Measurements from ENCODE around the gene ATCAY. TPM values are rescaled to one million over a fixed set of nuclear protein-coding genes. Genes with fewer than 3 reads are reported as not detected.

The ATCAY gene
- total RNA-seq, result 0.04 TPM
- polyA plus RNA-seq (ENCODE audit: insufficient read depth in 1 of 8, insufficient read length in 8 of 8, low replicate concordance in 1 of 8), result under 1 TPM; 0.06 to 0.78 (median 0.24) TPM
- long read RNA-seq, donor 1, partial matches to known transcripts, result 723 of 920 reads
- long read RNA-seq, donor 1, other reads (novel, unspliced or antisense), result 197 of 920 reads
- long read RNA-seq, donor 2, result 0 reads
- long read RNA-seq, donor 3, partial matches to known transcripts, result 6 of 26 reads
- long read RNA-seq, donor 3, other reads (novel, unspliced or antisense), result 20 of 26 reads
- long read RNA-seq, donor 4, partial matches to known transcripts, result 0 of 9 reads
- long read RNA-seq, donor 4, other reads (novel, unspliced or antisense), result 9 of 9 reads
- long read RNA-seq, donor 5, result 0 reads
- long read RNA-seq, donor 6, result 0 reads
- long read RNA-seq, donor 7, result 0 reads
- long read RNA-seq, donor 8, result 0 reads
- long read RNA-seq, donor 9, result 0 reads
- long read RNA-seq, donor 10, result 0 reads
- long read RNA-seq, donor 11, result 0 reads

DNA sequence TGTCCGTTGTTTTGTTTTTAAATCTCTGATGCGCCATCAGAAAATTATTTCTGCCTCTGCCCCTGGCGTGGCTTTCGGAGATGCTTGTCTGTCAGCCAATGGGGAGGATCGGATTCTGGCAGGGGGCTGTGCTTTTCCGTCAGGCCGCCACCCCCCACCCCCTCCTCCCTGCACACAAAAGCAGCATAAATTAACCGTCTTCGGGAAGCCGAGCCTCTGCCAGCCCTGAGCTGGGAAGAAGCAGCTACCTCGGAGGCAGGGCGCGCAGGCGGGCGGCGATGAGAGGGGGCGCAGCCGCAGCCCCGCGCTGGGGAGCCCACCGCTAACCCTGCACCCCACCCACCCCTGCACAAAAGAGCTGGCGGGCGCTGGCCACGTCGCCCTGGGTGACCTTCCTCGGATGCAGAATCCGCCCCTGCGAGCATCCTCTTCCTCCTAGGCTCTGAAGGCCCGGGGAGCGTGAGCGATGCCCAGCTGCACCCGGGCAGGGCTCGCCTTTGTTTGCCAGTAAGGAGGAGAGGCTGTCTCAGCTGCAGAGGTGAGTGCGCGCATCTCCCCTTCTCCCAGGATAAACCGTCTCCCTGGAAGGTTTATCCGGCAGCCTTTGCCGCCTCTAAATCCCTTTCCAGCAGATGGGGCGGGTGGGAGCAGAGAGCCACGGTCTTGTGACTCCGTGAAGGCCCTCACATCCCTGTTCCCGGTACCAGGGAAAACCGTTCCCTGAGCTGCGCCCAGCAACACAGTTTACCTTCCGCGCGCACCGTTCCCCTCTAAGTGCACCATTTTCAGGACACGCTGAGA, at the start of gene ATCAY:
Gene ATCAY, plus strand, starts transcription at position 215 of the 801 bp plus-strand sequence. CDS start 5,083 bp downstream, outside the sequence.
- H3K4me1 ChIP-seq (ENCODE audit: control insufficient read depth, insufficient read depth, low read length), result no peaks in the 10 kb centered on the region

GRCh38 chr19:3831601-3832000, 48.9 kb upstream of the ATCAY start:
- Histone ChIP-seq H3K27ac (ENCODE audit: low read length) (no peak overlapping the region), H3K36me3 (ENCODE audit: control insufficient read depth, insufficient read depth, low read length) (no peaks in the 10 kb centered on the region), H3K4me3 (ENCODE audit: low read length) (no peak overlapping the region), H3K4me1 (ENCODE audit: control insufficient read depth, insufficient read depth, low read length) (peaks cover 12% of the 10 kb centered on the region), H3K27me3 (ENCODE audit: control insufficient read depth, insufficient read depth, low read length) (peaks cover 6% of the 10 kb centered on the region), H3K9me3 (replicated peaks; ENCODE audit: control insufficient read depth, low read depth, low read length) (no peaks in the 10 kb centered on the region)
- 60% methylated on average over 13 of the region's 19 CpGs for WGBS (ENCODE audit: insufficient coverage)
- no peak for DNase-seq

More for the DNA sequence above, at the start of gene ATCAY:
- DNase-seq, result no peak
- H3K4me3 ChIP-seq (ENCODE audit: low read length), result no peak within 1 kb of the TSS
- WGBS (ENCODE audit: insufficient coverage), result 1% methylated on average over 37 of the region's 49 CpGs
- no peaks in the 10 kb centered on the region for H3K36me3 ChIP-seq (ENCODE audit: control insufficient read depth, insufficient read depth, low read length)
- no peaks in the 10 kb centered on the region for H3K9me3 ChIP-seq (replicated peaks; ENCODE audit: control insufficient read depth, low read depth, low read length)
- no peak within 1 kb of the TSS for H3K27ac ChIP-seq (ENCODE audit: low read length)
- H3K27me3 ChIP-seq (ENCODE audit: control insufficient read depth, insufficient read depth, low read length), result peaks cover 43% of the 10 kb centered on the region

DNA sequence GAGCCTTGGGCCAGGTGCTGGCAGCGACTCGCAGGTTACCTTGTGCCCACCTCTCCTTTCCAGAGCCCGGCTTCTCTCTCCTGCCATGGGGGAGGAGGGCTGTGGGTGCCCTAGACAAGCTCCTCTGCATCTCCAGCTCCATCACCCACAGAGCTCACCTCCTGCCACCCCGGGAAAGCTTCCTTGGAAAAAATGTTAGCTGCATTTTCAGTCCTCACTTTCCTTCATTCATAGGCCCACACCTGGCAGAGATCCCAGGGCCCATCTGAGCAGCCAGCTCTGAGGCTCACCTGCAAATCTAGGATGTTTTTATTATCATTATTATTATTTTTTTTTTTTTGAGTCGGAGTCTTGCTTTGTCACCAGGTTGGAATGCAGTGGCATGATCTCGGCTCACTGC, 48.5 kb upstream of the ATCAY start:
- Histone ChIP-seq H3K36me3 (ENCODE audit: control insufficient read depth, insufficient read depth, low read length) (no peaks in the 10 kb centered on the region), H3K9me3 (replicated peaks; ENCODE audit: control insufficient read depth, low read depth, low read length) (no peaks in the 10 kb centered on the region), H3K27me3 (ENCODE audit: control insufficient read depth, insufficient read depth, low read length) (peaks cover 6% of the 10 kb centered on the region), H3K4me3 (ENCODE audit: low read length) (no peak overlapping the region), H3K4me1 (ENCODE audit: control insufficient read depth, insufficient read depth, low read length) (peaks cover 12% of the 10 kb centered on the region), H3K27ac (ENCODE audit: low read length) (no peak overlapping the region)
- no peak for DNase-seq
- 83% methylated on average over 1 of the region's 6 CpGs for WGBS (ENCODE audit: insufficient coverage)

- Histone ChIP-seq H3K9me3 (replicated peaks; ENCODE audit: control insufficient read depth, low read depth, low read length) (no peaks in the 10 kb centered on the region), H3K27me3 (ENCODE audit: control insufficient read depth, insufficient read depth, low read length) (peaks cover 6% of the 10 kb centered on the region)
Measured at GRCh38 chr19:3833578-3834348, 46.7 kb upstream of the ATCAY start.

DNA sequence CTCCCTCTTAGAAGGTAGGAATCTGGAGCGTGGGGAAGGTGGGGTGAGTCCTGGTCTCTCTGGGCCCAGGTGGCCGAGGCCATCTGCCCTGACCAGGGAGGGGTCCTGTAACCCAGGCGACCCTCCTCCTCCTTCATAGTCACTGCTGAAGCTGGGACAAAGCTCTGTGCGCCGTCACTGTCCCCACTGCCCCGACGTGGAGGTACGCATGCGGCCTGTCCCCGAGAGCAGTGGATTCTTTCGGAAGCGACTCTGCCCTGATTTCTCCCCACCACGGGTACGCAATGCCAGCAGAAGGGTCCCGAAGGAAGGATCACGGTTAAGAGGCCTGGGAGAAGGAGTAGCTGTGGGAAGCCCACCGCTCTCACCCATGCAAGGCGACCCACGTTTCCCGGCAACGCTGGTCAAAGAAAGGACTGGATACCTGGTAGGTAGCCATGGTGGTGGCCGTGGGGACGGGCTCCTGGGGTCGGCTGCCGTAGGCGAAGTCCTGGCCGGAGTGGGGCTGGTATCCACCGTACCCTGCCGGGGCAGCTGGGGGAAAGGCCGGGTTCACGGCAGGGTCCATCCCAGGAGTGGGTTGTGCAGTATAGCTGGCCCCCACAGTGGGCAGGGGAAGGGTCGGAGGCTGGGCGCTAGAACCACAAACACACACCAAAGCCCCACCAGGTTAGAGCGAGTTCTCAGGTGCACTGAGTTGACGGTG, 46.0 kb upstream of the ATCAY start:
- Histone ChIP-seq H3K27ac (ENCODE audit: low read length) (no peak overlapping the region), H3K36me3 (ENCODE audit: control insufficient read depth, insufficient read depth, low read length) (no peaks in the 10 kb centered on the region), H3K4me1 (ENCODE audit: control insufficient read depth, insufficient read depth, low read length) (peaks cover 12% of the 10 kb centered on the region), H3K9me3 (replicated peaks; ENCODE audit: control insufficient read depth, low read depth, low read length) (no peaks in the 10 kb centered on the region), H3K27me3 (ENCODE audit: control insufficient read depth, insufficient read depth, low read length) (peaks cover 6% of the 10 kb centered on the region), H3K4me3 (ENCODE audit: low read length) (no peak overlapping the region)
- WGBS (ENCODE audit: insufficient coverage), result 84% methylated on average over 29 of the region's 35 CpGs
- DNase-seq, result no peak

More at GRCh38 chr19:3833578-3834348, 46.7 kb upstream of the ATCAY start:
- Histone ChIP-seq H3K27ac (ENCODE audit: low read length) (no peak overlapping the region), H3K36me3 (ENCODE audit: control insufficient read depth, insufficient read depth, low read length) (no peaks in the 10 kb centered on the region), H3K4me1 (ENCODE audit: control insufficient read depth, insufficient read depth, low read length) (peaks cover 12% of the 10 kb centered on the region), H3K4me3 (ENCODE audit: low read length) (no peak overlapping the region)
- WGBS (ENCODE audit: insufficient coverage), result 48% methylated on average over 17 of the region's 34 CpGs
- no peak for DNase-seq

GRCh38 chr19:3835055-3835435, 45.4 kb upstream of the ATCAY start:
- Histone ChIP-seq H3K27ac (ENCODE audit: low read length) (no peak overlapping the region), H3K27me3 (ENCODE audit: control insufficient read depth, insufficient read depth, low read length) (peaks cover 6% of the 10 kb centered on the region), H3K4me1 (ENCODE audit: control insufficient read depth, insufficient read depth, low read length) (peaks cover 12% of the 10 kb centered on the region), H3K36me3 (ENCODE audit: control insufficient read depth, insufficient read depth, low read length) (no peaks in the 10 kb centered on the region), H3K9me3 (replicated peaks; ENCODE audit: control insufficient read depth, low read depth, low read length) (no peaks in the 10 kb centered on the region), H3K4me3 (ENCODE audit: low read length) (no peak overlapping the region)
- WGBS (ENCODE audit: insufficient coverage), result 77% methylated on average over 6 of the region's 9 CpGs
- no peak for DNase-seq

GRCh38 chr19:3836887-3837286, 43.6 kb upstream of the ATCAY start:
- 100% methylated on average over 5 of the region's 6 CpGs for WGBS (ENCODE audit: insufficient coverage)
- no peak overlapping the region for H3K4me3 ChIP-seq (ENCODE audit: low read length)
- H3K36me3 ChIP-seq (ENCODE audit: control insufficient read depth, insufficient read depth, low read length), result no peaks in the 10 kb centered on the region
- H3K4me1 ChIP-seq (ENCODE audit: control insufficient read depth, insufficient read depth, low read length), result no peaks in the 10 kb centered on the region
- no peak overlapping the region for H3K27ac ChIP-seq (ENCODE audit: low read length)
- no peaks in the 10 kb centered on the region for H3K9me3 ChIP-seq (replicated peaks; ENCODE audit: control insufficient read depth, low read depth, low read length)
- no peak for DNase-seq
- H3K27me3 ChIP-seq (ENCODE audit: control insufficient read depth, insufficient read depth, low read length), result peaks cover 6% of the 10 kb centered on the region

- WGBS (ENCODE audit: insufficient coverage), result 97% methylated on average over 17 of the region's 17 CpGs
- no peak for DNase-seq
- Histone ChIP-seq H3K27me3 (ENCODE audit: control insufficient read depth, insufficient read depth, low read length) (peaks cover 6% of the 10 kb centered on the region), H3K36me3 (ENCODE audit: control insufficient read depth, insufficient read depth, low read length) (no peaks in the 10 kb centered on the region), H3K27ac (ENCODE audit: low read length) (no peak overlapping the region), H3K4me1 (ENCODE audit: control insufficient read depth, insufficient read depth, low read length) (no peaks in the 10 kb centered on the region), H3K9me3 (replicated peaks; ENCODE audit: control insufficient read depth, low read depth, low read length) (no peaks in the 10 kb centered on the region), H3K4me3 (ENCODE audit: low read length) (no peak overlapping the region)
Measured at GRCh38 chr19:3837332-3837731, 43.2 kb upstream of the ATCAY start.

GRCh38 chr19:3837922-3838321, 42.6 kb upstream of the ATCAY start:
- WGBS (ENCODE audit: insufficient coverage), result 99% methylated on average over 19 of the region's 19 CpGs
- H3K36me3 ChIP-seq (ENCODE audit: control insufficient read depth, insufficient read depth, low read length), result no peaks in the 10 kb centered on the region

More at GRCh38 chr19:3837922-3838321, 42.6 kb upstream of the ATCAY start:
- H3K27ac ChIP-seq (ENCODE audit: low read length), result no peak overlapping the region
- no peak for DNase-seq
- no peaks in the 10 kb centered on the region for H3K9me3 ChIP-seq (replicated peaks; ENCODE audit: control insufficient read depth, low read depth, low read length)
- H3K27me3 ChIP-seq (ENCODE audit: control insufficient read depth, insufficient read depth, low read length), result peaks cover 6% of the 10 kb centered on the region
- no peaks in the 10 kb centered on the region for H3K4me1 ChIP-seq (ENCODE audit: control insufficient read depth, insufficient read depth, low read length)
- no peak overlapping the region for H3K4me3 ChIP-seq (ENCODE audit: low read length)
